Kidney capillary endothelial cell (primary cell): ENCODE data around the gene KRTDAP.

Experiments
- DNase-seq: peaks from one replicate; pipeline ENCODE4 v3.0.0-alpha.2; 2018; ENCODE audit warnings: low spot score

KRTDAP gene, protein sequence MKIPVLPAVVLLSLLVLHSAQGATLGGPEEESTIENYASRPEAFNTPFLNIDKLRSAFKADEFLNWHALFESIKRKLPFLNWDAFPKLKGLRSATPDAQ

GRCh38 chr19:35490364-35490763, at the start of gene KRTDAP:
Gene KRTDAP, minus strand, starts transcription at chr19:35490464. Its CDS starts 22 bp downstream, at chr19:35490442.
- DNase-seq = no peak

- DNase-seq = no peak
Observed at GRCh38 chr19:35539850-35540249, 49.6 kb upstream of the KRTDAP start.

- no peak for DNase-seq
Observed at GRCh38 chr19:35539314-35539713, 49.0 kb upstream of the KRTDAP start.

DNA sequence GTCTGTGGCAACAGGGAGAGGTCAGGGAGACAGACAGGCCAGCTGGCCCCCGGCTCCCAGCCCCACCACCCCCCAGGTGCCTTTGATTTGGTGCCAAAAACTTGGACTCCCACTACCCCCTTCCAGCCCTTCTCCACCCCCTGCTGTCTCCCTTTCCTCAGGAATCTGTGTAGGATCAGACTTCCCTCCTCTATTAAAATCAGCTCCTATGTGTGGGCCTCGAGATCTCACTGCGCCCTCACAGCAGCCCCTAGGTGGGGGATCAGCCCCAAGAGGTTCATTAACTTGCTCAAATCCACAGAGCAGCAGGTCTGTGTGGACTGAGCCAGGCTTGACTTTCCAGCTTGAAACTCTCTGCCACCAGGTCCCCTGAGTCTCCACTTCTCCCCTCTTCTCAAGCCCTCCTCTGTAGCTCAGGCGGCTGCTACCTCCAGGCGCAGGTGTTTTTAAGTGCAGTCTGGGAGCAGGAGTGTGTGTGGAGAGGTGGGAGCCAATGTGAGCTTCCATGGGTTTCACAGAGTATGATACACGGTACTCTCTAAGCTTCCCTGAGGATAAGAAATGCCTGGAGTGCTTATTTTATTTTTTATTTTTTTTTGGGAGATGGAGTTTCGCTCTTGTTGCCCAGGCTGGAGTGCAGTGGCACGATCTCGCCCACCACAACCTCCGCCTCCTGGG, 44.7 kb upstream of the KRTDAP start:
- DNase-seq = no peak

- DNase-seq = no peak
Observed at GRCh38 chr19:35533822-35534392, 43.6 kb upstream of the KRTDAP start.

DNA sequence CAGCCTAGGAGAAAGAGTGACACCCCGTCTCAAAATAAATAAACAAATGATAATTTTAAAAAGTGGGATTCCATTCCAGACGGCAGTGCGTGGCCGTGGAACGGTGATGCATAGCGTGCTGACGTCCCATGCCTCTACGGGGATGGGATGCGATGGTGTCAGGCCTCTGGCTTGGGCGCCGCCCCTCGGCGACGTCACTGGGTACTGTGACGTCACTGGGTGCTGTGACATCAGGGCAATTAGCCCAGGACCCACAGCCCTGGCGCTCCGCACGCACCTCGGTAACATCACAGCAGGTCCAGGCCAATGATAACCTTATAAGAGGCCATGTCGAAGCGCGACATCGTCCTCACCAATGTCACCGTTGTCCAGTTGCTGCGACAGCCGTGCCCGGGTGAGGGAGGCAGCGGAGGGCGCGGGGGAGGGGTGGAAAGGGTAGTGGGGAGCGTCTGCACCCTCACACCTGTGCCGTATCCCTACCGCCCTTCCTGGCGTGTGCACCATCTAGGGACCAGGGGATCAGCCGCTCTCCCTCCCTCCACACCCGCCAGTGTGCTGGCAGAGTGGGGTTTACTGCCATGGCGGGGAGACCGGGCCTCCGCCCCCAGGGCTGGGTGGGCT, 43.0 kb upstream of the KRTDAP start, which contains the start of gene GAPDHS:
GAPDHS (plus strand) TSS at position 256 of the 621 bp plus-strand sequence; CDS start at position 328, 72 bp downstream.
- no peak for DNase-seq

DNA sequence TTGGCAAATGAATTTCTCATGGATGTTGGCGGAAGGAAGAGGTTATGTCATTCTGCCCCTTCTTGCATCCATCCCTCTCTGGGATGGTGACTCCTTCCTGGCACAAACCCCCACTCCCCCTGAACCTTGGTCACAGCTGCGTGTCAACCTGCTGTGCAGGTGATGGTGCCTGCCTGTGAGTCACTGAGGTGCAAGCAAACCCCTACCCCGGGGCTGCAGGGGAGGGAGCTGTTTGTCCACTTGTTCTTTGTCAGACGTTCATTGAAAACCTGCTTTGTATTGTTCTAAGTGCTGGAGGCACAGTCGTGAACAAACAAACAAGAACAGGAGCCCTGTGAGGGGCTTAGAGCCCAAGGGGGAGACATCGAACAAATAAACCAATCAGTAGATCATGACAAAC, 41.0 kb upstream of the KRTDAP start:
- no peak for DNase-seq

- DNase-seq = no peak
Observed at GRCh38 chr19:35529241-35530218, 39.3 kb upstream of the KRTDAP start.

GRCh38 chr19:35528218-35529038, 38.2 kb upstream of the KRTDAP start, which contains the start of gene SBSN:
Gene SBSN, minus strand, starts transcription at chr19:35528311. Its CDS starts 30 bp downstream, at chr19:35528281.
- no peak for DNase-seq

- DNase-seq = no peak
Observed at GRCh38 chr19:35525873-35526272, 35.6 kb upstream of the KRTDAP start.

- DNase-seq = no peak
Observed at GRCh38 chr19:35524181-35524837, 34.0 kb upstream of the KRTDAP start.

- DNase-seq = no peak
Observed at GRCh38 chr19:35522745-35523327, 32.6 kb upstream of the KRTDAP start.

DNA sequence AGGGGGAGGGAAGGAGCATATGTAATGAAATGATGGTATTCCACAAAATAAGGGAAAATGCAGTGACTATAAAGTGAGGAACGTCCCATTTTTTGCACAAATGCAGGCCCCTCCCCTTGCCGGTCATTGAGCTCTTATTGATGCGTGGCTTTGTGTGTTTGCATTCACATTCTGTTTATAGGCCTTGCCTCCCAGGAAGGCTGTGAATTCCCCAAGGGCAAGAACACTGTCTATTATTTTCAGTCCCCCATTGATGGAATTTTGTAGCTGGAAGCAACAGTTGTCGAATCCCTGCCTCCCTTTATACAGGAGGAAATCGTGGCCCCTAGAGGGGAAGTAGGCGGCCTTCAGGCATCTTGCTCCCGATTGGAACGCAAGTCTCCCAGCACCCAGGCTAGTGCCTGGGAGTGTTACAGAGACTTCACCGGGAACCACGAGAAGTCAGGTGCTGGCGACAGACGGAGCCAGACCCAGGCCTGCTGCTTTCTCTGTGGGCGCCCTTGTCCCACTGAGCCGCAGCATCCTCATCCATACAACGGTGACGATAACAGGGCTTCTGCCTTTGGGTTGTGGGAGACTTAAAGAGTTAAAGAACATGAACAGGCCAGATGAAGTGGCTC, 31.0 kb upstream of the KRTDAP start:
- no peak for DNase-seq

- DNase-seq = no peak
Observed at GRCh38 chr19:35519291-35519690, 29.0 kb upstream of the KRTDAP start.

GRCh38 chr19:35518313-35518712, 28.0 kb upstream of the KRTDAP start:
- peak; percentile 23 for DNase-seq

GRCh38 chr19:35517342-35517741, 27.1 kb upstream of the KRTDAP start:
- DNase-seq = no peak

DNA sequence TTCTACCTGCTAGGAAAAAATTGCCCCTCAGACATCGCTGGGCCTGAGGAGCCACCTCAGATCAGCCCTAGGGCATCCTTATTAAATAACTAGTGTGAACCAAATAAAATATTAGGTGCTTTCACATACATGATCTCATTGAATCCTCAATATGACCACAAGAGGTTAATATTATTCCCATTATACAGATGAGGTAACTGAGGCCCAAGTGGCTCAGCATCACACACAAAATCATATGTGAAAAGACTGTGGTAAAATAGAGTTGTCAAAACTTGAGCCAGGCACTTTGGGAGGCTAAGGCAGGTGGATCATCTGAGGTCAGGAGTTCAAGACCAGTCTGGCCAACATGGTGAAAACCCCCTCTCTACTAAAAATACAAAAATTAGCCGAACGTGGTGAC, 26.0 kb upstream of the KRTDAP start:
- no peak for DNase-seq

DNA sequence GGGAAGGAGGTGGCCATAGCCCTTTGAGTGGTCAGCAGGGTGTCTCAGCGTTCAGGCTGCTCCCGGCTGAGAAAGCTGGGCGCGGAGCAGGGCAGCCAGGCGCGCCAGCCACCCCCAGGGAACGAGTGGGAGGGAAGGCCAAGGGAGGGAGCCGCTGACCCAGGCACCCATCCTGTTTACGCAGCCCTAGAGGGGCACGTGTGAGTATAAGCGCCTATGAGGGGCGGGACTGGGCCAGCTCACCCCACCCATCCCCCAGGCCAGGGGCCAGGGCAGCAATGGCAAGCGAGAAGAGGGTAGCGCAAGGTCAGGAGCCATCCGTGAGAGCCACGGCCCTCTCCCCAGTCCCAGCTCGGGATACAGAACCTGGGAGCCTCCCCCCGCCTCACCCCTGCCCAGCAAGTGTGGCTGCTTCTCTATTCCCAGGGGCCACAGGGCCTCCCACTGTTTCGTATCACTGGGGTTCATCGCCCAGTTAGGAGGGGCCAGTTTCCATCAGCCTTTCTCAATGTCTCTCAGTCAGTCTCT, 24.1 kb upstream of the KRTDAP start:
- DNase-seq = no peak

- no peak for DNase-seq
Observed at GRCh38 chr19:35513628-35514281, 23.5 kb upstream of the KRTDAP start, which contains the start of gene DMKN. Gene DMKN, minus strand, starts transcription at chr19:35513649. Its CDS starts 174 bp downstream, at chr19:35513475.
